HUDEP-2 (cell line): Measurements from ENCODE around the gene SYTL2.

Source experiments
- DNase-seq, 76 experiments: peaks; one replicate each; lab custom pipeline; 2025; ENCODE audit not compliant: unreplicated experiment in 76 of 76; lab: John Stamatoyannopoulos, UW

The SYTL2 gene

DNA sequence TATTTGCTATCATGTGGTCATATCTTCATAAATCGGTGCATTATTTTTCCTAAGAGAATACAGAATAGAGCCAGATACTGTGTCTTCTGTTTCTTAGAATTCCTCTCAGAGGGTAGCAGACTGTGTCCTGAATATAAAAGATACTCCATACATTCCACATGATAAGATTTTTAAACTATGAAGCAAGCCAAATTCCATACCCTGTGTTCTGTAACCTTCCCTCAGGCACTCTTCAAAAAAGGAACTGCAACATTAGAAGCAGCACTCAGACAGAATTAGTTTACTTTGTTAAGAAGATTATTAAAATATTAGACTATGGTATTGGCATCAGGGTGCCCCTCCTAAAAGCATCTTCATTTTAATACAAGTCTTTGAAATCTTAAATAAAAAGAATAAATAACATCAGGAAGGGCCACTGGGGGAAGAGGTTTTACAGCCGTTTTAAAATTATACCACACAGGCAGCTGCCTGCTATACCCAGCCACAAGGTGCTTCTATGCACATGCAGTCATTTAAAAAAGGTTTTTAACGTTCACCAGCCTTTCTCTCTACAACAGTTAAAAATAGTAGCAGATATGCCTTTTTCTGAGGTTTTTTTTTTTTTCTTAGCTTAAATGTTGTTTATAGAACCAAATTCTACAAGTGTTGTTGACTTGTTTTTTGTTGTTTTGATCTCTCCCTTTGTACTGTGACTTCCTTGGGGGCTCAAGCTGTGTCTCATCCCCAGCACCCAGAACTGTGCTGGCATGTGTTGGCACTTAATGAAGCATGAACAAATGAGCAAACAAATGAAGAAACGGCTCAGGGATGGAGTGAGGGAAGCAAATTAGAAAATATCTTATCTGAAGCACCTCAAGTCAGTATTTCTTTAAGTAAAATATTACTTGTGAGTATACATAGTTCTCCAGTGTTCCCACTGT lies 70.2 kb downstream of the SYTL2 start:
- no peak for DNase-seq

- no peak for DNase-seq
Measured at GRCh38 chr11:85737738-85738137, 73.2 kb downstream of the SYTL2 start.

GRCh38 chr11:85735876-85736460 lies 75.0 kb downstream of the SYTL2 start:
- no peak for DNase-seq

- DNase-seq: no peak
Measured at GRCh38 chr11:85732965-85733364, 78.0 kb downstream of the SYTL2 start.

DNA sequence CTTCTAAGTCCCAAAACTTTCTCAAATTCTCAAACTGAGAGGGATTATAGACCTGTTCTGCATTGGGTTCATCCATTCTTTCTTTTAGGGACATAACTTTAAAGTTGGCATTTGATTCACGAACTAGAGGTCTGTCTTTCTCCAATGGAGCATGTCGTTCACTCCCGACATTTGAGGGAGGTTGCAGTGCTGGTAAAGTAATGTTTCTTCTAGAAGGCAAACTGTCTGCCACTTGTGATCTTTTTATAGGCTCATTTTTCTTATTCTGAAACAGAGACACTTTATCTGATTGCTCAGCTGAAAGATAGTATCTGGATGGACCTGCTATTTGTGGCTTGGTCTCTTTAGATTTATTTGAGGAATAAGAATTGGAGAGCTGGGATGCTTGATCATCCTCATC lies 84.6 kb downstream of the SYTL2 start:
- no peak for DNase-seq

DNA sequence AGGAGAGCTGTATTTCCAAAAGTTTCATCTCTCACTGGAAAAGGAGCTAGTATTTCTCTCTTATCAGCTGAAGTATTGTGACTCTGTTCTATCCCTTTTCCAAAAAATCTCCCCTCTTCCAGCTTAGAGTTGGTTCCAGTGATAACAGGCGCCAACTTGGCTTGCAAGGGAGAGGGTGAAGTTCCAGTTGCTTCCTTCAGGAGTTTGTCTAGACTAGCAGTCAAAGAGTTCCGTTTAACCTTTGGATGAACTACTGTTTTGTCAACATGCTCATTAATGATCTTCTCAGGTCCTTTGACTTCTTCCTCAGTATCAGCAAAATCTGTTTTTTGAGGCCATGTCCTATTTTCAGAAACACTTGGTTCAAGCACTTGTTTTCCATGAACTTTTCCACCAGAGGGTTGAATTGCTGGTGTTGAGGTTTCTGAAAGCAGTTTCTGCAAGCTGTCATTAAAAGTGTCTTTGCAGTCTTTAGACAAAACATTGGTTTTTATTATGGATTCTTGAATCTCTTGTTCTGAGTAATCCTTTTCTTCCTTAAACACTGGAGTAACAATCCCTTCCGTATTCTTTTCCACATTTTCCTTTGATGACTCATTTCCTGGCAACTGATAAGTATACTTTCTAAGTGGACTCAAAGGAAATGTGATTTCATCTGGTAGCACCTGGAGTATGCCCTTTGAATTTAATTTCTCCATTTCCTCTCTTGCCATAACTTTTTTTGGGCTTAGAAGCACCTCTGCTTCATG lies 85.3 kb downstream of the SYTL2 start:
- DNase-seq: no peak

GRCh38 chr11:85724748-85725465 lies 86.0 kb downstream of the SYTL2 start:
- no peak for DNase-seq

GRCh38 chr11:85723088-85723487 lies 87.9 kb downstream of the SYTL2 start:
- DNase-seq: no peak

GRCh38 chr11:85721191-85721590 lies 89.8 kb downstream of the SYTL2 start:
- no peak for DNase-seq

DNA sequence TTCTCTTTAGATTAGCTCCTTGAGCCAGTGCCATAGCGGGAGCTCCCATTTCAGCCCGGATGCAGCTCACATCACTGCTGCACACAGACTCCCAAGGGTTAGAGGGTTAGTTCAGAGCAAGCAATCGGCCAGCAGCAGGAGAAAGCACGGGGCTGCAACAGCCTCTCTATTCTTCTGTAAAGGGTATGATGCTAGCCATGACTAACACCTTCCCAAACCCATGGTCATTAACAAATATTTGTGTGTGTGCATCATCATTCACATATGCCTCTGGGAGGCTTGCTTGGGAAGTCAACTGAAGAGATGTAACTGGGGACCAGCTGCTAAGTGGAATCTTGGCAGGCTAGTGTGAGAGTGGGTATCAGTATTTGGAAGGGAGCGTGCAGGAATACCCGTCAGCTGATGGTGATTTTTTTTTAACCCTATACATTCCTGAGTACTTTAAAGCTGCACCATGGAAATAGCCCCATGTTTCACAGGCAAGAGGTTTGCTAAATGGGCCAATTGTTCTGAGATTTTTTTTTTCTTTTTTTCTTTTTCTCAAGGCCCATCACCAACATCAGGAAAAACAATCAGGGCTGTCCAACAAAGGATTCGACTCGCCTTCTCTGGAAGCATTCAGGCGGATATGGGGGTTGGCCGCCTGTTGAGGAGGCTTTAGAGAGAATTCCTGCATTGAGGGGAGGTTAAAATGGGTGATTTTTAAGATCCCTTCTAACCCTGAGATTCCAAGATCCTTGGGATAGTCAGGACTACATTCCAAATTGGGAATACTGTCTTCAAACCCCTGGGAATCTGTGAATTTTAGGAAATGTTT lies 91.7 kb downstream of the SYTL2 start:
- DNase-seq: no peak

DNA sequence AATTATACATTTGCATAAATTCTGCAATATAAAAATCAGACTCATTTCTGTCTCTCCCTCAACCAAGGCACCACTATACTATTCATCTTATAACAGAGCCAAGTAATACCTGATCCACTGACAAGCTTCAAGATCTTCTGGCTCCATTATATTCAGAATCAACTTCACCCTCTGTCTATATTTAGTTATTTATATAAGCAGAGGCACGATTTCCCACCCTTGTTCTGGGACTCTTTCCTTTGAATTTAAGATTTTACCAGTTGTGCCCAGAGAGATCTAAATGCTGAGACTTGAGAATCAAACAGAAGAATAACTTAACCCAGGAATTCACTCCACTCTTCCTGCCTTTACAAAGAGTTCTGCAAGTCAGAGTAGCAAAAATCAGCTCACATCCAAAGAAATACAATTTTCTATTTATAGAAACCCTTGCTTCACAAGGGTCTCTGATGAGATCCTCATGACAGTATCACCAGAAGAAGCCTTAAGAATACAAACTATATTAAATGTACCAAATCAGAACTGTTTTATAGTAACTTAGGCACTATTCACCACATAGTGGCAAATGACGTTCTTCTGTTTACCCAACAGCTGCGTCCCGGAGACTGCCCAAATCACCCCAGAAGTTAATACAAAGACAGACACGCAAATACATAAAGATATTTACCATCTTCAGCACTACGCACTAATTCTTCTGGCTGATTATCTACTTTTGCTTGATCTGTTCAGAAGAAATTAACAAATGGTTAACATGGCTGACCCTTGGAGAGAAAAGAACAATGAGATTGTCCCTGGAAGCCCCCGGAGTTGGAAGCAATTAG lies 92.6 kb downstream of the SYTL2 start:
- no peak for DNase-seq

DNA sequence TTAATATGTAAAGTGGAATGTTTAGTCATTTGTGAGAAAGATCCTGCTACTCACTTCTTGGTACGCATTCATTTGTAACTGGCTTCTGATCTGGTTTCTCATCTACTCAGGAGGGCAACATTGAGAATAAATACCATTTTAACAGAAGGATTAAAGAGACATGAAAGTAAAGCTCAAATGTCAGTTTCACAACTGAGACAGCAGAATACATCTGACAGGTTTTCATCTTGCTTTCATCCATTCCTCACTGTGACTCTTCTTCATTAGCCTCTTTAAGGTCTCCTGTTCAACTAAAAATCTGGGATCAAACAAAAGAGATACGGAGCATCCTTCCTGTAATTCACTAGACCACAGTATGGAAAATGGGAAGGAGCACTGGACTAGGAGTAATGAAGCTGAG lies 93.5 kb downstream of the SYTL2 start:
- no peak for DNase-seq

GRCh38 chr11:85712953-85713352 lies 98.0 kb downstream of the SYTL2 start:
- no peak for DNase-seq

- DNase-seq: no peak
Measured at GRCh38 chr11:85710917-85711316, 100.0 kb downstream of the SYTL2 start.

- DNase-seq: no peak
Measured at GRCh38 chr11:85709941-85710702, 100.8 kb downstream of the SYTL2 start.

- no peak for DNase-seq
Measured at GRCh38 chr11:85705800-85706199, 105.1 kb downstream of the SYTL2 start.

- DNase-seq: no peak
Measured at GRCh38 chr11:85704967-85705366, 106.0 kb downstream of the SYTL2 start.

DNA sequence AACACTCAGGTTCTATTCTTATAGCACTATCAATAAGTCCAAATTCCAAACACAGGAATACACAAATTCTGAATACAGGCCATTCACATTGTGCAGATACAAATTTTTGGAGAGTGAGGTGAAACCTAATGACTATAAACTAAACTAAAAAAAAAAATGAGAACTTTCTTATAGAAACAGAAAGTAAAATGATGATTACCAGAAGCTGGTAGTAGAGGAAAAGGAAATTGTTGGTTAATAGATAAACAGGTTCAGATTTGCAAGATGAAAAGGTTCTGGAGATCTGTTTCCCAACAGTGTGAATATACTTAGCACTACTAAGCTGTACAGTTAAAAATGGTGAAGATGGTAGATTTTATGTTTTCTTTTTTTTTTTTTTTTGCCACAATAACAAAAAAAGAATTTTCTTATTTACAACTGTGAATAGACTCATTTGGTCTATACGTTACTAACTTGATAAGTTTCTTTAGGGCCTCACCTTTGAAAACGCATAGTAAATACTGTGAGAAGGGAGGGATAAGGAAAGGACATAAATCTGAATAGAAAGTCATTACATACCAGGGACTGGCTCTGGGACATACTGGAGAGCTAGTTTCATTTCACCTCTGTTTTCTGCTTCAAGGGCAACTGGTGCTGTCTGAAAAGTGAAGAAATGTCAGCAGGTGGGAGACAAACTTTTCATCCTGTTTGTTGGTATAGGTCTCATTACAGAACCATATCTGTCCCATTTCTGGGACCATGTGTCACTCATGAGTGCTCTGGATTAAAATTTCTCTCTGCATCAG lies 110.8 kb downstream of the SYTL2 start:
- DNase-seq: no peak
